T-helper 9 cell (primary cell): ENCODE results near the gene GABRE.

Source experiments
- DNase-seq: peaks from one replicate; pipeline ENCODE4 v3.0.0-alpha.2; 2020
- total RNA-seq, 2 donors: gene quantifications; one replicate each; lab custom pipeline; 2026; lab: John Stamatoyannopoulos, UW

The GABRE gene
- total RNA-seq: 0 to 0.07 reads per million in 2 donors

- no peak for DNase-seq
Measured at GRCh38 chrX:151974336-151975227, at the start of gene GABRE. Gene GABRE (minus strand): TSS chrX:151974676. CDS start chrX:151974625, 51 bp downstream.

GRCh38 chrX:152020888-152021287 lies 46.4 kb upstream of the GABRE start:
- DNase-seq: no peak

GRCh38 chrX:151999813-152000212 lies 25.3 kb upstream of the GABRE start:
- no peak for DNase-seq

- no peak for DNase-seq
Measured at GRCh38 chrX:151997539-151997938, 23.1 kb upstream of the GABRE start.

- DNase-seq: no peak
Measured at GRCh38 chrX:151996347-151996746, 21.9 kb upstream of the GABRE start.

- DNase-seq: no peak
Measured at GRCh38 chrX:151994476-151994875, 20.0 kb upstream of the GABRE start.

GRCh38 chrX:151988706-151989299 lies 14.3 kb upstream of the GABRE start:
- DNase-seq: no peak

- no peak for DNase-seq
Measured at GRCh38 chrX:151987108-151987507, 12.6 kb upstream of the GABRE start.

GRCh38 chrX:151985955-151986354 lies 11.5 kb upstream of the GABRE start:
- no peak for DNase-seq

- no peak for DNase-seq
Measured at GRCh38 chrX:151985531-151985930, 11.1 kb upstream of the GABRE start.

GRCh38 chrX:151984902-151985301 lies 10.4 kb upstream of the GABRE start:
- no peak for DNase-seq

- DNase-seq: no peak
Measured at GRCh38 chrX:151984328-151984727, 9.9 kb upstream of the GABRE start.

GRCh38 chrX:151983186-151983585 lies 8.7 kb upstream of the GABRE start:
- no peak for DNase-seq

GRCh38 chrX:151982222-151982621 lies 7.7 kb upstream of the GABRE start:
- no peak for DNase-seq

GRCh38 chrX:151981129-151981528 lies 6.7 kb upstream of the GABRE start:
- no peak for DNase-seq

GRCh38 chrX:151977923-151978322 lies 3.4 kb upstream of the GABRE start:
- DNase-seq: no peak

GRCh38 chrX:151977009-151977408 lies 2.5 kb upstream of the GABRE start:
- no peak for DNase-seq

GRCh38 chrX:151975736-151976275 lies 1.3 kb upstream of the GABRE start:
- no peak for DNase-seq

- DNase-seq: no peak
Measured at GRCh38 chrX:151975228-151975593, 735 bp upstream of the GABRE start.

- DNase-seq: no peak
Measured at GRCh38 chrX:151973851-151974335, 583 bp downstream of the GABRE start.

- no peak for DNase-seq
Measured at GRCh38 chrX:151973060-151973661, 1.3 kb downstream of the GABRE start.

GRCh38 chrX:151970661-151971060 lies 3.8 kb downstream of the GABRE start:
- no peak for DNase-seq

- DNase-seq: no peak
Measured at GRCh38 chrX:151970027-151970426, 4.4 kb downstream of the GABRE start.
